ENCODE data around the gene ZSCAN23.
"Not testable (repeated sequence)": the region's sequence is repeated elsewhere in the genome, so short reads cannot be mapped to it uniquely, and the experiment has no call there.

The ZSCAN23 gene

GRCh38 chr6:28443112-28443773 lies at the start of gene ZSCAN23:
TSS of gene ZSCAN23 (minus strand) at chr6:28443491. CDS start at chr6:28436266, 7,225 bp downstream.
- peak; percentile 84 for DNase-seq

- no peak for DNase-seq
These were observed 48.7 kb upstream of the ZSCAN23 start for GRCh38 chr6:28491984-28492317.

DNA sequence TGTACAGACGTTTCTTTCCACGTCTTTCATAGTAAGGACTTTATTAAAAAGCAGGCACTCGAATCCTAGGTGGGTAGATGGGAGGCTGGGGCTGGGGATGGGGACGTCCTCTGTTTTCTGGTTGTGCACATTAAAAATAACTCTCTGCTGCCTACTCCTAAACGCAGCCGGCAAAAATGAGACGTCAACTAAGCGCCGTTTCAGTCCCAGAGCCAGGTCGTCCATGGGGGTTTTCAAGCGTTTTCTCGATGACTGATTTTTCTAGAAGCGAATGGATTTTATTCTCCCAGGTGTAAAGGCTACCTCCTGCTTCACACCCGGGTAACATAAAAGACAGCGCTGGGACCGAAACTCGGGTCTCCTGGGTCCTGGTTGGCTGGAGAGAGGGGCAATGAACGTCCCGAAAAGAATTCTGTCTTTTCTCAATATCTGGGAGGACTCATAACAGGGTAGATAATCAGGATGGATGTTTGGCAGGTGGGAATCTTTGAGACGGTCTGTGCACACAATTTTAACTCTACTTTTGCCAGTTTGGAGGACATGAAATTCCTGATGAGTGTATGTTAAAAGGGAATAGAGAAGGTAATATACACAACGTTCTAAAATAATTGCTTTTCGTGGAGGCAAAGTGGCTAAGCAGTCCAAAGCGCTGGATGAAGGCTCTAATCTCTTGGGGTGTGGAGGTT lies 47.1 kb upstream of the ZSCAN23 start:
- DNase-seq, result no peak

DNA sequence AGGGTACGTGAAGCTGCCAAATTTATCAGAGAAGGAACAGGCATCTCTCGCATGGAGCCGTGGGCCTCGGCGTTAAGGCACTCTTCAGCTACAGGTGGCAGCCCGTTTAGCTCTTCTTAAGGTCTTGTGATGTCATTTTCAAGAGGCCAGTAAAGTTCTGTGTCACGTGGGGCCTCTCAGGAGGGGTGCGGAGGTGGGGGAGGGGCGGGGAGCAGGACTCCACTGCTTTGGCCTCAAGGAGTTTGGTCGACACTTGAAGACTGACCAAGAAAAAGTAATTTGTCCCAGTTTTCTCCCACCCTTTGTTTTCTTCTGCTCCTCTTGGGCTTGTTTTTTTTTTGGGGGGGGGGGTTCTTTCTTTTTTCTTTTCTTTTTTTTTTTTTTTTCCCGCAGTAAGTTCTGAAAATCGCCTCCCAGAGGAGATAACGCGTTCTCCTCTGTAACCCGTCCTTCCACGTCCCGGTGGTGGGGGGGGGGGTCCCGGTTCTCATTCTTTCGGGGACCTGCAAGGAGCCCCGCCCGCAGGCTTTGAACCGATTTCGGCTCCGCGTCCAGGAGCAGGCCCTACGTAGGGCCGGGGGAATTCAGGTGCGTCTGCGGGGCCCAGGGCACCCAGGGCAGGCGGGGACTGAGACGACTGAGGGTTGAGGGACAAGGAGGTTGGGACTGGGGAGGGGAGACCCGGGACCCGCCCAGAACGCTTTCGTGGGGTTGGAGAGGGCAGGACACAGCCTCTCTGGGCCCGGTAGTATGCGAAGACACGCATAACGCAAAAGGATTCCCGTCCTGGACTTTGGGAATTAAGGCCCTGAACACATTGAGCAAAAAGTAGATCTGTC lies 46.3 kb upstream of the ZSCAN23 start:
- peak; percentile 68 for DNase-seq

GRCh38 chr6:28488916-28489365 lies 45.6 kb upstream of the ZSCAN23 start:
- DNase-seq, result peak; percentile 58

DNA sequence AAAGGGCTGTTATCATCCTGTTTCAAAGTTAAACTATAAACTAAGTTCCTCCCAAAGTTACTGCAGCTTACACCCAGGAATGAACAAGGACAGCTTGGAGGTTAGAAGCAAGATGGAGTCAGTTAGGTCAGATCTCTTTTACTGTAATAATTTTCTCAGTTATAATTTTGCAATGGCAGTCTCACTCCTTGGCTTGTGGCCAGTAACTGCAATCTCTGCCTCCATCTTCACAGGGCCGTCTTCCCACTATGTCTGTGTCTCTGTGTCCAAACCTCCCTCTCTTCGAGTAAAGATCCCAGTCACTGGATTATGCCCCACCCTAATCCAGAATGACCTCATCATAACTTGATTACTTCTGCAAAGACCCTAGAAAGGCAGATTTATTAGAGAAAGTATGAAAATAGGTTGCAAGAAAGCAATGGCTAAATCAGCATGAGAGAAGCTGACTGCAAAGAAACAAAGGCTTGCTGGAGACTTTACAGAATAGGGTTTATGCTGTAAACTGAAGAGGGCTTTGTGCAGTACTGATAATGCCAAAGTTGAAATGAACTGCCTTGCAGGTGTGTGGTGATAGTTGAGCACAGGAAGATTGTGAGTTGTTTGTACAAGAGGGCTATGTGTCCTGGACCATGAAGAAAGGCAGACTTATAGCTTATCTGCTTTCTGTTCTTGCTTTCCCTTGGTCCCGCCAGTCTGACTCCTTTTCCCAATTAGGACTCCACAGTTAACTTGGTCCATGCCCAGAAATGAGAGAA lies 43.9 kb upstream of the ZSCAN23 start:
- no peak for DNase-seq

DNA sequence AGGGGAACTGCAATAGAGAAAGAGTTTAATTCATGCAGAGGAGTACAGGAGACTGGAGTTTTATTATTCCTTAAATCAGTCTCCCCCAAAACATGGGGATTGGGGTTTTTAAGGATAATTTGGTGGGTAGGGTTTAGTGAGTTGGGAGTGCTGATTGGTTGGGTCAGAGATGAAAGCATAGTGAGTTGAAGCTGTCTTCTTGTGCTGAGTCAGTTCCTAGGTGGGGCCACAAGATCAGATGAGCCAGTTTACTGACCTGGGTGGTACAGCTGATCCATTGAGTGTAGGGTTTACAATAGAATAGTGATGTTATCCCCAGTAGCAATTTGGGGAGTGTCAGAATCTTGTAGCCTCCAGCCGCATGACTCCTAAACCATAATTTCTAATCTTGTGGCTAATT lies 43.2 kb upstream of the ZSCAN23 start:
- DNase-seq, result no peak

DNA sequence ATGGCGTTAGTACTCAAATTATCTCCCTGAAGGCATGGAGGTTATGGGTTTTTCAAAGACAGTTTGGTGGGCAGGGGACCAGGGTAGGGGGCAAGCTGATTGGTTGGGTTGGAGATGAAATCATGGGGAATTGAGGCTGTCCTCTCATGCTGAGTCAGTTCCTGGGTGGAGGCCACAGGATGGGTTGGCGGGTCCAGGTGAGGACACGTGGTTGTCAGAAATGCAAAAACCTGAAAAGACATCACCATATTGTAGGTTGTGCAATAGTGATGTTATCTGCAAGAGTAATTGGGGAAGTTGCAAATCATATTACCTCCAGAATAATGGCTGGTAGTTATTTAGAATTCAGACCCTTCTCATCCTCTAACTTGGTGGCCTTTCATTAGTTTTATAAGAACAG lies 42.2 kb upstream of the ZSCAN23 start:
- no peak for DNase-seq

- DNase-seq, result no peak
These were observed 37.1 kb upstream of the ZSCAN23 start for GRCh38 chr6:28480253-28480932.

- no peak for DNase-seq
These were observed 35.2 kb upstream of the ZSCAN23 start for GRCh38 chr6:28478518-28478917.

DNA sequence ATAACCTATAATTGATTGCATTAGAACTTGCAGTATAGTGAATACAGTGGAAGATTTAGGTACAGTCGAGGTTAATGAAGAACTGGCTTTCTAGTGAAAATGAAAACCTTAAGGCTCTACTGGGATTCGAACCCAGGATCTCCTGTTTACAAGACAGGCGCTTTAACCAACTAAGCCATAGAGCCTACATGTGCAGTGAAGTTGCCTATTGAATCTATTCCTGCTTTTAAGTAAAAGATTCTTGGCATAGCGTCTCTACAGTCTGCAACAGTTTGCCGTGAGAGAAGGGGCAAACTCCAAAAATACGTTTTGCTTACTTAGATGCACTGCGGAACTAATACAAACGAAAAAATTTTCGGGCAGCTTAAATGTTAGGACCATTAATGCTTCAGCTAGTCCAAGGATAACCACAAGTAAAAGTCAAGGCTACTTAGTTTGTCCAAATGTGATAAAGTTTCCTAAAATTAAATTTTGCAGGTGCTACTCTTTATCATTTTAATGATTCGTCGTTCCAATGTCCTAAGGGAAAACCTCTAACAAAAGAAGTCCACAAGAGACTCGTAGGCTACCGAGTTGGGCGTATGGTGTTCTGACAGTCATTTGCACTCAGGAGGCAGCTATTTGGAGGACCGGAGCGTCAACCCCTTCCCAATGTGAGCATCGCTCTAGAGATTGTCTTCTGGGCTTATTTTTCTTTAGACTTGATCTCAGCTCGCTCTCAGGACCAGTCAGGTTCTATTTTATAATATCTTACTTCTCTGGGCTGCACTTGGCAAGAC lies 31.3 kb upstream of the ZSCAN23 start:
- DNase-seq, result peak; percentile 81

DNA sequence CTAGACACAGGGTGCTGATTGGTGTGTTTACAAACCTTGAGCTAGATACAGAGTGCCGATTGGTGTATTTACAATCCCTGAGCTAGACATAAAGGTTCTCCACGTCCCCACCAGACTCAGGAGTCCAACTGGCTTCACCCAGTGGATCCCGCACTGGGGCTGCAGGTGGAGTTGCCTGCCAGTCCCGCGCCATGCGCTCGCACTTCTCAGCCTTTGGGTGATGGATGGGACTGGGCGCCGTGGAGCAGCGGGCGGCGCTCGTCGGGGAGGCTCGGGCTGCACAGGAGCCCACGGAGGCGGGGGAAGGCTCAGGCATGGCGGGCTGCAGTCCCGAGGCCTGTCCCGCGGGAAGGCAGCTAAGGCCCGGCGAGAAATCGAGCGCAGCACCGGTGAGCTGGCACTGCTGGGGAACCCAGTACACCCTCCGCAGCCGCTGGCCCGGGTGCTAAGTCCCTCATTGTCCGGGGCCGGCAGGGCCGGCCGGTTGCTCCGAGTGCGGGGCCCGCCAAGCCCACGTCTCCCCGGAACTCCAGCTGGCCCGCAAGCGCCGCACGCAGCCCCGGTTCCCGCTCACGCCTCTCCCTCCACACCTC lies 26.0 kb upstream of the ZSCAN23 start:
- DNase-seq, result not testable (repeated sequence)

DNA sequence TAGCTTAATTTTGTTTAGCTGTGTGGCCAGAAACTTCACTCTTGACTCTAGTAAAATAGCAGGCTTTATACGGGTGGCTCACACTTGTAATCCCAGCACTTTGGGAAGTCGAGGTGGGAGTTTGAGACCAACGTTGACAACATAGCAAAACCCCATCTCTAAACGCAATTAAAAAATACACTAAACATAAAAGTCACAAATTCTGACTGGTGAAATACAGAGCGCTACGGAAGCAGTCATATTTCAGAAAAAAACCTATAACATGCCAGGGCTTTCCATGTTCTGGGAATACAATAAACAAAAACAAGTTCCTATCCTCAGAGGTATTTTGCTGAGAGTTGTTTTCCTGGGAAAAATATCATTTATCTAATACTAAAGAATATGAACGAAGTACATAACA lies 24.8 kb upstream of the ZSCAN23 start:
- no peak for DNase-seq

DNA sequence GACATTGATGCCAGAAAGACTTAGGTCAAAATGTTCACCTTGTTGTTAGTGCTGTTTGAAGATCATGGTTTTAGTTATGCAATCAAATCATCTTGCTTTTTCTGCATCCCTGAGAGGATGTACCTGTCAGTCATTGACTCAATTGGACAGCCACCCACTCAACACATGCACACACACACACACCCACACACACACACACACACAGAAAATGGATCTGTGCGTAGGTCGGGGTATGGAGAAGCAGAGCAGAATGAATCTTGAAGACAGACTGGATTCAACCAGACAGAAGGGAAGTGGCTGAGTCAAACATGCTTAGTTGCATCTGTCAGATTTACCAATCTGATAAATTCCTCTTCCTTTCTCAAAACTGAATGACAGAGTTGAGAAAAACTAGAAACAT lies 19.1 kb upstream of the ZSCAN23 start:
- DNase-seq, result no peak

DNA sequence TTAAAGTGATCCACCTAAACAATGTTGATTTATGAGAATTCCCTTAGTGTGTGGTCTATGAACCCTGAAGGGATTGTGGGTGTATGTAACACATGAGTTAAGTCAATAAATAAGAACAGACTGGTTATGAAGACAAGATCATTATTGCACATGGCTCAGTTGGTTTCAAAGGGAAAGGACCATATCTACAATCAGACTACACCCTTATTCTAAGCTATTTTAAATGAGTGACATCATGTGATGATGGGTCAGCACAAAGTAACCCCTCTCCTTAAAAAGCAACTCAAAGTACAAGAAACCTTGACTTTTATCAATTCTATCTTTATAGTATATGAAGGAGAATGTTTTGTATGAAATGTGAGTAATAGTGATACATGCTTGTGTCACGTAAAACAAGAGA lies 15.3 kb upstream of the ZSCAN23 start:
- no peak for DNase-seq

GRCh38 chr6:28449056-28449455 lies 5.8 kb upstream of the ZSCAN23 start:
- DNase-seq, result no peak

DNA sequence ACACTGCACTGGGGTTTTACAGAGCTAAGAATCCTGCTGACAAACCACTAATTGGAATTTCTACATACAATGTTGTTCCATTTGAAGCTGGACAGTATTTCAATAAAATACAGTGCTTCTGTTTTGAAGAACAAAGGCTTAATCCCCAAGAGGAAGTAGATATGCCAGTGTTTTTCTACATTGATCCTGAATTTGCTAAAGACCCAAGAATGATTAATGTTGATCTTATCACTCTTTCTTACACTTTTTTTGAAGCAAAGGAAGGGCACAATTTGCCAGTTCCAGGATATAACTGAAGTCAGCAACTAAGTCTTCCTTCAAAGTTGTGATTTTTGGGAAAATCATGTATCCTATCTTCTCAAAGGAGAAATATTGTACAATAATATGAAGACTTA lies 4.2 kb upstream of the ZSCAN23 start:
- not testable (repeated sequence) for DNase-seq

GRCh38 chr6:28446818-28447511 lies 3.7 kb upstream of the ZSCAN23 start:
- no peak for DNase-seq

DNA sequence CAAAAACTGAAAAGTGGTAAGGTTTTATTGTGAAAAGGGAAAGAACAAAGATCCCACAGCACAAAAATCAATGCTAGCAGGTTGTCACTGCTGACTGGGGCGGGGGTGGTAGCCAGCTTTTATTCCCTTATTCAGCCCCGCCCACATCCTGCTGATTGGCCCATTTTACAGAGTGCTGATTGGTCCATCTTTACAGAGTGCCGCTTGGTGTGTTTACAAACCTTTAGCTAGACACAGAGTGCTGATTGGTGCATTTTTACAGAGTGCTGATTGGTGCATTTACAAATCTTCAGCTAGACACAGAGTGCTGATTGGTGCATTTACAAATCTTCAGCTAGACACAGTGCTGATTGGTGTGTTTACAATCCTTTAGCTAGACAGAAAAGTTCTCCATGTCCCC lies 1.5 kb upstream of the ZSCAN23 start:
- DNase-seq, result not testable (repeated sequence)

DNA sequence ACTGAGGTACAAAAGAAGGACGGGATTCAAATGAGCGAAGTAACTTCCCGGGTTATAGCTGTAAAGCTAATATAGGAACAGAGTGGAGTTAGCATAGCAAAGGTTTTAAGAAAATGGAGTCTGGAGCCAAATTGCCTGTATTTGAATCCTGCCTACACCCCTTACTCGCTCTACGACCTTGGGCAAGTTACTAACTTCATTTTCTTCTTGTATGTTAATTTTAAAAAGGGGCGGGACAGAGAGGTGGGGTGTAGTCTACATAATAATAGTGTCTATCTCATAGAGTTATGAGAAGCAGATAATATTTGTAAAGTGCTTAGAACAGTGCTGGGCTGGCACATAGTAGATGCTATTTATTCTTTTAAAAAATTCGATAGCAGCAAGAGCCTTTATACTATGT lies 705 bp downstream of the ZSCAN23 start:
- no peak for DNase-seq

GRCh38 chr6:28436404-28436803 lies 6.9 kb downstream of the ZSCAN23 start:
- no peak for DNase-seq

All from HCEC 1CT (cell line).